HEK293 (cell line): Measurements from ENCODE around the gene GMPR2.

Experiments
- BCL11B ChIP-seq: fragments of 450-650 bp; formaldehyde crosslinking; IDR thresholded peaks from 2 replicates; pipeline ENCODE4 v1.5.1; 2016; ENCODE audit warnings: low read depth, missing biosample characterization, missing genetic modification characterization
- FEZF1 ChIP-seq: fragments of 450-650 bp; formaldehyde crosslinking; IDR thresholded peaks from 2 replicates; pipeline ENCODE4 v1.5.1; 2016; ENCODE audit warnings: missing biosample characterization, missing genetic modification characterization
- GLIS1 ChIP-seq: fragments of 450-650 bp; formaldehyde crosslinking; IDR thresholded peaks from 2 replicates; pipeline ENCODE4 v1.5.1; 2016; ENCODE audit warnings: missing biosample characterization, missing genetic modification characterization
- KLF7 ChIP-seq: fragments of 450-650 bp; formaldehyde crosslinking; IDR thresholded peaks from 2 replicates; pipeline ENCODE4 v1.5.1; 2016; ENCODE audit warnings: missing biosample characterization, missing genetic modification characterization, borderline replicate concordance
- MYNN ChIP-seq: fragments of 450-650 bp; formaldehyde crosslinking; IDR thresholded peaks from 2 replicates; pipeline ENCODE4 v1.5.1; 2016; ENCODE audit warnings: missing biosample characterization, missing genetic modification characterization, borderline replicate concordance
- PRDM1 ChIP-seq: fragments of 450-650 bp; formaldehyde crosslinking; IDR thresholded peaks from 2 replicates; pipeline ENCODE4; 2016; ENCODE audit warnings: missing biosample characterization, missing genetic modification characterization
- REPIN1 ChIP-seq: fragments of 450-650 bp; formaldehyde crosslinking; IDR thresholded peaks from 2 replicates; pipeline ENCODE4 v1.5.1; 2017; ENCODE audit warnings: missing biosample characterization, missing genetic modification characterization, low read depth
- SCRT1 ChIP-seq: fragments of 450-650 bp; formaldehyde crosslinking; IDR thresholded peaks from 2 replicates; pipeline ENCODE4 v1.5.1; 2016; ENCODE audit warnings: missing biosample characterization, missing genetic modification characterization, borderline replicate concordance
- SCRT2 ChIP-seq: fragments of 450-650 bp; formaldehyde crosslinking; IDR thresholded peaks from 2 replicates; pipeline ENCODE4 v1.5.1; 2016; ENCODE audit warnings: missing biosample characterization, missing genetic modification characterization
- YY1 ChIP-seq: fragments of 450-650 bp; formaldehyde crosslinking; IDR thresholded peaks from 2 replicates; pipeline ENCODE4 v1.5.1; 2018; ENCODE audit warnings: missing biosample characterization, missing genetic modification characterization
- YY2 ChIP-seq: fragments of 450-650 bp; formaldehyde crosslinking; IDR thresholded peaks from 2 replicates; pipeline ENCODE4 v1.5.1; 2016; ENCODE audit warnings: missing biosample characterization, missing genetic modification characterization
- ZFP3 ChIP-seq: fragments of 450-650 bp; formaldehyde crosslinking; IDR thresholded peaks from 2 replicates; pipeline ENCODE4 v1.5.1; 2016; ENCODE audit warnings: low read depth, missing biosample characterization, missing genetic modification characterization
- ZNF174 ChIP-seq: fragments of 450-650 bp; formaldehyde crosslinking; IDR thresholded peaks from 2 replicates; pipeline ENCODE4 v1.5.0; 2017; ENCODE audit warnings: missing biosample characterization, mild to moderate bottlenecking, missing genetic modification characterization
- ZNF184 ChIP-seq: fragments of 450-650 bp; IDR thresholded peaks from 2 replicates; pipeline ENCODE4 v1.5.1; 2018; ENCODE audit warnings: missing biosample characterization, mild to moderate bottlenecking, missing genetic modification characterization
- ZNF211 ChIP-seq: fragments of 450-650 bp; formaldehyde crosslinking; IDR thresholded peaks from 2 replicates; pipeline ENCODE4 v1.5.1; 2016; ENCODE audit warnings: low read depth, missing biosample characterization, missing genetic modification characterization
- ZNF223 ChIP-seq: fragments of 450-650 bp; formaldehyde crosslinking; IDR thresholded peaks from 2 replicates; pipeline ENCODE4 v1.5.1; 2016; ENCODE audit warnings: missing biosample characterization, missing genetic modification characterization
- ZNF23 ChIP-seq: fragments of 450-650 bp; formaldehyde crosslinking; IDR thresholded peaks from 2 replicates; pipeline ENCODE4 v1.5.1; 2016; ENCODE audit warnings: missing biosample characterization, missing genetic modification characterization, borderline replicate concordance
- ZNF350 ChIP-seq: fragments of 450-650 bp; formaldehyde crosslinking; IDR thresholded peaks from 2 replicates; pipeline ENCODE4 v1.5.0; 2017; ENCODE audit warnings: missing biosample characterization, mild to moderate bottlenecking, missing genetic modification characterization
- ZNF423 ChIP-seq: fragments of 450-650 bp; formaldehyde crosslinking; IDR thresholded peaks from 2 replicates; pipeline ENCODE4 v1.5.1; 2016; ENCODE audit warnings: missing biosample characterization, missing genetic modification characterization
- ZNF501 ChIP-seq: fragments of 450-650 bp; formaldehyde crosslinking; IDR thresholded peaks from 2 replicates; pipeline ENCODE4 v1.5.1; 2016; ENCODE audit warnings: missing biosample characterization, missing genetic modification characterization
- ZNF555 ChIP-seq: fragments of 450-650 bp; formaldehyde crosslinking; conservative IDR thresholded peaks from 2 replicates; pipeline ENCODE4 v1.5.1; 2017; ENCODE audit warnings: missing biosample characterization, mild to moderate bottlenecking, missing genetic modification characterization, inconsistent platforms
- ZNF560 ChIP-seq: fragments of 450-650 bp; formaldehyde crosslinking; IDR thresholded peaks from 2 replicates; pipeline ENCODE4 v1.5.1; 2017; ENCODE audit warnings: missing biosample characterization, missing genetic modification characterization, borderline replicate concordance
- ZNF596 ChIP-seq: fragments of 450-650 bp; IDR thresholded peaks from 2 replicates; pipeline ENCODE4 v1.5.0; 2018; ENCODE audit warnings: missing biosample characterization, mild to moderate bottlenecking, missing genetic modification characterization, moderate library complexity
- ZNF629 ChIP-seq: fragments of 450-650 bp; formaldehyde crosslinking; IDR thresholded peaks from 2 replicates; pipeline ENCODE4 v1.5.1; 2017; ENCODE audit warnings: missing biosample characterization, missing genetic modification characterization
- ZNF791 ChIP-seq: fragments of 450-650 bp; formaldehyde crosslinking; IDR thresholded peaks from 2 replicates; pipeline ENCODE4 v1.5.1; 2016; ENCODE audit warnings: missing biosample characterization, missing genetic modification characterization
- ZSCAN16 ChIP-seq: fragments of 450-650 bp; formaldehyde crosslinking; IDR thresholded peaks from 2 replicates; pipeline ENCODE4 v1.5.1; 2016; ENCODE audit warnings: missing biosample characterization, missing genetic modification characterization
- TF ChIP-seq, protein P1 (sequence below): fragments of 450-650 bp; formaldehyde crosslinking; conservative IDR thresholded peaks from 2 replicates; pipeline ENCODE4 v1.5.1; 2016; ENCODE audit warnings: low read depth, missing biosample characterization, missing genetic modification characterization
- TF ChIP-seq, protein P2 (sequence below): sonication (generic); formaldehyde crosslinking; IDR thresholded peaks from 2 replicates; pipeline ENCODE4 v1.8.1; 2022; ENCODE audit warnings: mild to moderate bottlenecking, moderate library complexity, missing genetic modification reagents
- TF ChIP-seq, protein P3 (sequence below): fragments of 450-650 bp; formaldehyde crosslinking; IDR thresholded peaks from 2 replicates; pipeline ENCODE4 v1.5.1; 2016; ENCODE audit warnings: missing biosample characterization, missing genetic modification characterization
- TF ChIP-seq, protein P4 (sequence below): fragments of 450-650 bp; formaldehyde crosslinking; IDR thresholded peaks from 2 replicates; pipeline ENCODE4 v1.5.1; 2016; ENCODE audit warnings: missing biosample characterization, missing genetic modification characterization
- TF ChIP-seq, protein P5 (sequence below): fragments of 450-650 bp; formaldehyde crosslinking; IDR thresholded peaks from 2 replicates; pipeline ENCODE4 v1.5.1; 2016; ENCODE audit warnings: missing biosample characterization, missing genetic modification characterization

GMPR2 gene

DNA sequence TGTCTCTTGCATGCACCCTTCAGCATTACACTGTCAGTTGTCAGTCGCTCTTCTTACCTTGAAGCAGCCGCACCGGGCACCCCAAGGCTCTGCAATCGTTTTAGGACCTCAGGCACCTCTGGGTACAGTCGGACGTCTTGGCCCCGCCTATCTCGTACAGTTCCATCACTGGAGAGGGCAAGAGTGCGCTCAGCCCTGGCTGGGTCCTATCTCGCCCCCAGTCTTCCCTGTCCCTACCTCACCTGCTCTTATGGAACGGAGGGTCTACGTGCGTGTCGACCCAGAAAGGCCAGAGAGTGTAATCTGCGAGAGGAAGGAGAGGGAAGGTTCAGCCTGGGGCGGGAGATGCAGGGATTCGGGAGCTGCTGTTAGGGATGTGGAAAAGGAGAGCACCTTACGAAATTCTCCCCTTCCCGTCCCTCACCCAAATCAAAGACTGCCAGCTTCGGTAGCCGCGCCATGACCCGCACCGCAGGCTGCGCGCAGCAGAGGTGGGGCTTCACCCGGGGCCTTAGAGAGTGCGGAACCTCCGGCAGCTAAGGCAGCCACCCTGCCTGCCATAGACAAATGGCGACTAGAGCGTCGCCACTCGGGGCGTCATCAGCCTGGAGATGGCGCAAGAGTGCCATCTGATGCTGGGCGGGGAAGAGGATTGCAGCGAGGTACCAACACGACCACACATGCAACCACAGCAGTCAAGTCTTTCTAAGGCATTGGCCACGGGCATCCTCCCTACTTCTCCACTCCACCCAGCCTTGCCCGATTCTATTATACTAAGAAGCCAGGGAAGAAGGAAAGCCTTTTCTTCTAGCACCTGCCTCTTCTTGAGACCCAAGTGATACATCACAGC is 17.0 kb upstream of the GMPR2 start, which contains the start of gene MDP1 (continued):
- TF ChIP-seq ZNF791 (tag by site-specific recombination): no peak
- TF ChIP-seq ZNF423 (tag by site-specific recombination): peak; percentile 18; the same call in 1 of the 2 replicates
- TF ChIP-seq, protein P1, sequence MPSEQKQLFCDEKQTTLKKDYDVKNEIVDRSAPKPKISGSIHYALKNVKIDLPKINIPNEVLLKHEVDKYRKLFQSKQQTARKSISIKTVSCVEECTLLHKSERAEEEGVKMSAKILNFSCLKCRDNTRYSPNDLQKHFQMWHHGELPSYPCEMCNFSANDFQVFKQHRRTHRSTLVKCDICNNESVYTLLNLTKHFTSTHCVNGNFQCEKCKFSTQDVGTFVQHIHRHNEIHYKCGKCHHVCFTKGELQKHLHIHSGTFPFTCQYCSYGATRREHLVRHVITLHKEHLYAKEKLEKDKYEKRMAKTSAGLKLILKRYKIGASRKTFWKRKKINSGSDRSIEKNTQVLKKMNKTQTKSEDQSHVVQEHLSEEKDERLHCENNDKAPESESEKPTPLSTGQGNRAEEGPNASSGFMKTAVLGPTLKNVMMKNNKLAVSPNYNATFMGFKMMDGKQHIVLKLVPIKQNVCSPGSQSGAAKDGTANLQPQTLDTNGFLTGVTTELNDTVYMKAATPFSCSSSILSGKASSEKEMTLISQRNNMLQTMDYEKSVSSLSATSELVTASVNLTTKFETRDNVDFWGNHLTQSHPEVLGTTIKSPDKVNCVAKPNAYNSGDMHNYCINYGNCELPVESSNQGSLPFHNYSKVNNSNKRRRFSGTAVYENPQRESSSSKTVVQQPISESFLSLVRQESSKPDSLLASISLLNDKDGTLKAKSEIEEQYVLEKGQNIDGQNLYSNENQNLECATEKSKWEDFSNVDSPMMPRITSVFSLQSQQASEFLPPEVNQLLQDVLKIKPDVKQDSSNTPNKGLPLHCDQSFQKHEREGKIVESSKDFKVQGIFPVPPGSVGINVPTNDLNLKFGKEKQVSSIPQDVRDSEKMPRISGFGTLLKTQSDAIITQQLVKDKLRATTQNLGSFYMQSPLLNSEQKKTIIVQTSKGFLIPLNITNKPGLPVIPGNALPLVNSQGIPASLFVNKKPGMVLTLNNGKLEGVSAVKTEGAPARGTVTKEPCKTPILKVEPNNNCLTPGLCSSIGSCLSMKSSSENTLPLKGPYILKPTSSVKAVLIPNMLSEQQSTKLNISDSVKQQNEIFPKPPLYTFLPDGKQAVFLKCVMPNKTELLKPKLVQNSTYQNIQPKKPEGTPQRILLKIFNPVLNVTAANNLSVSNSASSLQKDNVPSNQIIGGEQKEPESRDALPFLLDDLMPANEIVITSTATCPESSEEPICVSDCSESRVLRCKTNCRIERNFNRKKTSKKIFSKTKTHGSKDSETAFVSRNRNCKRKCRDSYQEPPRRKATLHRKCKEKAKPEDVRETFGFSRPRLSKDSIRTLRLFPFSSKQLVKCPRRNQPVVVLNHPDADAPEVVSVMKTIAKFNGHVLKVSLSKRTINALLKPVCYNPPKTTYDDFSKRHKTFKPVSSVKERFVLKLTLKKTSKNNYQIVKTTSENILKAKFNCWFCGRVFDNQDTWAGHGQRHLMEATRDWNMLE (tag by site-specific recombination): no peak
- no peak for TF ChIP-seq ZNF560 (tag by site-specific recombination)
- TF ChIP-seq, protein P2, sequence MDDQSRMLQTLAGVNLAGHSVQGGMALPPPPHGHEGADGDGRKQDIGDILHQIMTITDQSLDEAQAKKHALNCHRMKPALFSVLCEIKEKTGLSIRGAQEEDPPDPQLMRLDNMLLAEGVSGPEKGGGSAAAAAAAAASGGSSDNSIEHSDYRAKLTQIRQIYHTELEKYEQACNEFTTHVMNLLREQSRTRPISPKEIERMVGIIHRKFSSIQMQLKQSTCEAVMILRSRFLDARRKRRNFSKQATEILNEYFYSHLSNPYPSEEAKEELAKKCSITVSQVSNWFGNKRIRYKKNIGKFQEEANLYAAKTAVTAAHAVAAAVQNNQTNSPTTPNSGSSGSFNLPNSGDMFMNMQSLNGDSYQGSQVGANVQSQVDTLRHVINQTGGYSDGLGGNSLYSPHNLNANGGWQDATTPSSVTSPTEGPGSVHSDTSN: peak; percentile 72
- TF ChIP-seq ZSCAN16 (tag by site-specific recombination): no peak
- peak; percentile 93 for TF ChIP-seq ZNF629
- no peak for TF ChIP-seq ZNF555
- TF ChIP-seq FEZF1 (tag by site-specific recombination): no peak
- TF ChIP-seq ZNF501: no peak; the same call in 1 of the 2 replicates
- no peak for TF ChIP-seq ZNF350
- TF ChIP-seq ZNF174 (tag by site-specific recombination): no peak
- TF ChIP-seq KLF7 (tag by site-specific recombination): 0 out of 2 replicates have a peak, but pooled peaks have one; percentile 55
- TF ChIP-seq, protein P3, sequence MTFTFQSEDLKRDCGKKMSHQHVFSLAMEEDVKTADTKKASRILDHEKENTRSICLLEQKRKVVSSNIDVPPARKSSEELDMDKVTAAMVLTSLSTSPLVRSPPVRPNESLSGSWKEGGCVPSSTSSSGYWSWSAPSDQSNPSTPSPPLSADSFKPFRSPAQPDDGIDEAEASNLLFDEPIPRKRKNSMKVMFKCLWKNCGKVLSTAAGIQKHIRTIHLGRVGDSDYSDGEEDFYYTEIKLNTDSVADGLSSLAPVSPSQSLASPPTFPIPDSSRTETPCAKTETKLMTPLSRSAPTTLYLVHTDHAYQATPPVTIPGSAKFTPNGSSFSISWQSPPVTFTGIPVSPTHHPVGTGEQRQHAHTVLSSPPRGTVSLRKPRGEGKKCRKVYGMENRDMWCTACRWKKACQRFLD (tag by site-specific recombination): no peak
- no peak for TF ChIP-seq ZNF23 (tag by site-specific recombination)
- no peak for TF ChIP-seq ZNF211 (tag by site-specific recombination)
- TF ChIP-seq PRDM1: no peak
- TF ChIP-seq ZNF184 (tag by site-specific recombination): 0 out of 2 replicates have a peak, but pooled peaks have one; percentile 8
- TF ChIP-seq SCRT2 (tag by site-specific recombination): no peak
- no peak for TF ChIP-seq ZNF223
- TF ChIP-seq, protein P4, sequence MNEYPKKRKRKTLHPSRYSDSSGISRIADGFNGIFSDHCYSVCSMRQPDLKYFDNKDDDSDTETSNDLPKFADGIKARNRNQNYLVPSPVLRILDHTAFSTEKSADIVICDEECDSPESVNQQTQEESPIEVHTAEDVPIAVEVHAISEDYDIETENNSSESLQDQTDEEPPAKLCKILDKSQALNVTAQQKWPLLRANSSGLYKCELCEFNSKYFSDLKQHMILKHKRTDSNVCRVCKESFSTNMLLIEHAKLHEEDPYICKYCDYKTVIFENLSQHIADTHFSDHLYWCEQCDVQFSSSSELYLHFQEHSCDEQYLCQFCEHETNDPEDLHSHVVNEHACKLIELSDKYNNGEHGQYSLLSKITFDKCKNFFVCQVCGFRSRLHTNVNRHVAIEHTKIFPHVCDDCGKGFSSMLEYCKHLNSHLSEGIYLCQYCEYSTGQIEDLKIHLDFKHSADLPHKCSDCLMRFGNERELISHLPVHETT (tag by site-specific recombination): peak; percentile 81
- no peak for TF ChIP-seq BCL11B
- TF ChIP-seq SCRT1 (tag by site-specific recombination): no peak
- TF ChIP-seq GLIS1: peak; percentile 17; the same call in 1 of the 2 replicates
- TF ChIP-seq ZFP3: no peak
- TF ChIP-seq, protein P5, sequence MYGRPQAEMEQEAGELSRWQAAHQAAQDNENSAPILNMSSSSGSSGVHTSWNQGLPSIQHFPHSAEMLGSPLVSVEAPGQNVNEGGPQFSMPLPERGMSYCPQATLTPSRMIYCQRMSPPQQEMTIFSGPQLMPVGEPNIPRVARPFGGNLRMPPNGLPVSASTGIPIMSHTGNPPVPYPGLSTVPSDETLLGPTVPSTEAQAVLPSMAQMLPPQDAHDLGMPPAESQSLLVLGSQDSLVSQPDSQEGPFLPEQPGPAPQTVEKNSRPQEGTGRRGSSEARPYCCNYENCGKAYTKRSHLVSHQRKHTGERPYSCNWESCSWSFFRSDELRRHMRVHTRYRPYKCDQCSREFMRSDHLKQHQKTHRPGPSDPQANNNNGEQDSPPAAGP (tag by site-specific recombination): peak; percentile 90
- TF ChIP-seq REPIN1: no peak
- no peak for TF ChIP-seq MYNN
- no peak for TF ChIP-seq ZNF596 (tag by site-specific recombination)
- TF ChIP-seq YY1 (tag by site-specific recombination): peak; percentile 92
- peak; percentile 86 for TF ChIP-seq YY2 (tag by site-specific recombination)
